Spleen (tissue), 7 donors: ENCODE data around the gene RIOK1.

ENCODE experiments used
- CTCF ChIP-seq, 11 experiments: fragments of 200-600 bp in 7 of 11; fragments of 450-650 bp in 4 of 11; sonication (generic) in 4 of 11; IDR thresholded peaks in 8 of 11; conservative IDR thresholded peaks in 3 of 11; 1 replicate in 7 of 11; 2 replicates in 4 of 11; pipeline versions ENCODE4 v1.4.0 to v1.8.0; 2016 to 2021; ENCODE audit warnings: antibody characterized with exemption in 11 of 11, inconsistent platforms in 4 of 11, mild to moderate bottlenecking in 1 of 11
- POLR2A ChIP-seq, 3 donors: fragments of 450-650 bp; IDR thresholded peaks; one replicate each; pipeline ENCODE4 v1.5.1; 2017; ENCODE audit warnings: antibody characterized with exemption in 3 of 3, mild to moderate bottlenecking in 1 of 3
- POLR2AphosphoS5 ChIP-seq, 3 donors: sonication (generic); formaldehyde crosslinking; IDR thresholded peaks; one replicate each; pipeline ENCODE4 v1.5.1; 2017; ENCODE audit warnings: antibody characterized with exemption in 3 of 3
- donor health status: DM: no; HTN: no; CAD: no; lungs with moderate emphysema.
- donor health status: DM: no; HTN: no; CAD: no.
- donor health status: DM: no; HTN: no; CAD: no.

GRCh38 chr6:7431674-7432390, 42.2 kb downstream of the RIOK1 start:
- TF ChIP-seq POLR2A (IDR thresholded peaks at IDR 0.05) (no peak), CTCF (IDR thresholded peaks at IDR 0.05 in 8 of 11, conservative IDR thresholded peaks at IDR 0.05 in 3 of 11) (no peak), POLR2AphosphoS5 (IDR thresholded peaks at IDR 0.05) (no peak)
